Measurements from ENCODE around the gene PGLYRP1.

- TF ChIP-seq, protein P1, sequence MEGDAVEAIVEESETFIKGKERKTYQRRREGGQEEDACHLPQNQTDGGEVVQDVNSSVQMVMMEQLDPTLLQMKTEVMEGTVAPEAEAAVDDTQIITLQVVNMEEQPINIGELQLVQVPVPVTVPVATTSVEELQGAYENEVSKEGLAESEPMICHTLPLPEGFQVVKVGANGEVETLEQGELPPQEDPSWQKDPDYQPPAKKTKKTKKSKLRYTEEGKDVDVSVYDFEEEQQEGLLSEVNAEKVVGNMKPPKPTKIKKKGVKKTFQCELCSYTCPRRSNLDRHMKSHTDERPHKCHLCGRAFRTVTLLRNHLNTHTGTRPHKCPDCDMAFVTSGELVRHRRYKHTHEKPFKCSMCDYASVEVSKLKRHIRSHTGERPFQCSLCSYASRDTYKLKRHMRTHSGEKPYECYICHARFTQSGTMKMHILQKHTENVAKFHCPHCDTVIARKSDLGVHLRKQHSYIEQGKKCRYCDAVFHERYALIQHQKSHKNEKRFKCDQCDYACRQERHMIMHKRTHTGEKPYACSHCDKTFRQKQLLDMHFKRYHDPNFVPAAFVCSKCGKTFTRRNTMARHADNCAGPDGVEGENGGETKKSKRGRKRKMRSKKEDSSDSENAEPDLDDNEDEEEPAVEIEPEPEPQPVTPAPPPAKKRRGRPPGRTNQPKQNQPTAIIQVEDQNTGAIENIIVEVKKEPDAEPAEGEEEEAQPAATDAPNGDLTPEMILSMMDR (IDR thresholded peaks at IDR 0.05) = no peak
- TF ChIP-seq POLR2AphosphoS5 (IDR thresholded peaks at IDR 0.05; ENCODE audit: low read depth, low read length) = no peak
- no peak for TF ChIP-seq TCF7L2 (IDR thresholded peaks at IDR 0.05; ENCODE audit: low read depth, low read length)
- no peak for TF ChIP-seq REST (IDR thresholded peaks at IDR 0.05; ENCODE audit: insufficient read depth in 1 of 2, low read depth in 2 of 2, low read length in 1 of 2)
- TF ChIP-seq SIN3A (IDR thresholded peaks at IDR 0.05; ENCODE audit: borderline replicate concordance, insufficient read depth, low read depth, low read length) = no peak
Observed at GRCh38 chr19:46056536-46056935, 33.7 kb upstream of the PGLYRP1 start.
